HG03159 (cell line): Measurements from ENCODE around the gene HAUS5.
"Not testable (repeated sequence)": the region's sequence is repeated elsewhere in the genome, so short reads cannot be mapped to it uniquely, and the experiment has no call there.

ENCODE experiments used
- ATAC-seq: cut with Tn5 transposase; IDR thresholded peaks from one replicate; pipeline ENCODE4 v1.9.1; 2021; ENCODE audit warnings: mild to moderate bottlenecking, moderate library complexity; ENCODE audit not compliant: unreplicated experiment

HAUS5 gene

GRCh38 chr19:35612559-35613321 is at the start of gene HAUS5:
Gene HAUS5 (plus strand): TSS chr19:35612735. CDS start chr19:35612795, 60 bp downstream.
- ATAC-seq = peak; percentile 66

DNA sequence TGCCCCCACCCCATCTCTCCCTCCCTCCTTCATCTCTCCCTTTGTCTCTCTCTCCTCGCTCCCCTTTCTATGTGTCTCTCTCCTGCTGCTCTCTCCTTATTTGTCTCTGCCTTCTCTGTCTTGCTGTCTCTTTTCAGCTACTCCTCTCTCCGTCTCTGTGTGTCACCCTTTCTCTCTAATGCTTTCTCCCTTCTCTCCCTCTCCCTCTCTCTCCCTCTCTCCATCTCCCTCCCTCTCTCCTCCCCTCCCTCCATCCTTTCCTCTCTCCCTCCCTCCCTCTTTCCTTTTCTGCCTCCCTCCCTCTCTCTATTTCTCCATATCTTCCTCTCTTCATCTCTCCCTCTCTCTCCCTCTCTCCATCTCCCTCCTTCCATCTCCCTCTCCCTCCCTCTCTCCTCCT is 49.8 kb upstream of the HAUS5 start:
- ATAC-seq = no peak

DNA sequence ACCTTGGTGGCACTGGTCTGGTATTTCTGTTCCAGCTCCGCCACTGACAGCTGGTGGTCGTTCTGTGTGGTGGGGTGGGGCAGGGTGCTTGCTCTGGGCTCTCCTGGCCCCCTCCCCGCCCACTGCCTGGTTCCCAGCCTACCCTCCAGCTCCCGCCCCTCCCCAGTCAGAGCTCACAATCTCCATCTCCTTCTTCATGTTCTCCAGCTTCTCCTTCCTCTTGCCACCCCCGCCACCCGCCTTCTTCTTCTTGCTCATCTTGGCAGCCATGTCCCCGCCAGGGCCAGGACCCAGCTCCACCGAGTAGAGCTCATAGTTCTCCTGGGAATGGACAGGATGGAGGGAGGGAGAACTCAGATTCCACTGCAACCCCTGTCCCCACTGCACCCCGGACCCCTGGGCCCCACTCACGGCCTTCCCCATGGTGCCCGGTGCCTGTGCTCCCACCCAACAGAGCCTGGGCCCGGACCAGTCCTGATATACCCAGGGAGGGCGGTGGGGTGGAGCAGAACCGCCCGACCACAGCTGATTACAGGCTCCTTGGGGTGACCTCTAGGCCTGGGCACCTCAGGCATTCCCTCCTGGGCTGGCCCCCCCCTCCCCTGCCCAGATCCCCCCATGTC is 49.2 kb upstream of the HAUS5 start, which contains the start of gene ATP4A:
Gene ATP4A, minus strand, starts transcription at position 452 of the 623 bp plus-strand sequence. Its CDS starts 29 bp downstream, at position 423.
- no peak for ATAC-seq

DNA sequence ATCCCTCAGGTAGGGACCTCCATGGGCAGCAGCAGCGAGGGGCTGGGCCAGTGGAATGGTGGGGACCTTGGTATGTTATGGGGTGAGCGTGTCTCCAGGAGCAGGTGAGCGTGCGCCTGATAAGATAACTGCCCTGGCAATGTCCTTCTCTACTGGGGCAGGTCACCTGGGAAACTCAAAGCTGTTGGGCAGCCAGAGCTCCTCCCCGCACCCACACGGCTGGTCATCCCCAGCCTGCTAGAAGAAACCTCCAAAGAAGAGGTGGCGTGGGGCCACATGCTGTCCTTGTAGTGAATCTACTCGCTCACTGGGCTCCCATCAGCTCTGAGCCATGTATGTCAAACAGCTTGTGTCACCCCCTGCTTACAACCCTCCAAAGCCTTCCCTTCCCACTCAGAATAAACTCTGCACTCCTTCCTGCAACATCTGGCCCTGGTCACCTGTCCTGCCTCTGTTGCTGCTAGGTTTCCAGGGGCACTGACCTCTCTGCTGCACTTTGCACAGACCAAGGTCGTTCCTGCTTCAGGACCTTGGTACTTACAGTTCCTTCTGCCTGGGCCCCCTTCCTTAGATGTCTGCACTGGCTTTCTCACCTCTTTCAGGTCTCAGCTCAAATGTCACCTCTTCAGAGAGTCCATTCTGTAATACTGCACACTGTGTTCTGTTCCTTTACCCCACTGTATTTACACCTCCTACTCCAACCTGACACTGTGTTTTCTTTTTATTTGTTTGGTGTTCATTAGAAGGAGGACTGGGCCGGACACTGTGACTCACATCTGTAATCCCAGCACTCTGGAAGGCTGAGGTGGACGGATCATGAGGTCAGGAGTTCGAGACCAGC is 47.3 kb upstream of the HAUS5 start:
- ATAC-seq = no peak

GRCh38 chr19:35566738-35567137 is 45.8 kb upstream of the HAUS5 start:
- no peak for ATAC-seq

DNA sequence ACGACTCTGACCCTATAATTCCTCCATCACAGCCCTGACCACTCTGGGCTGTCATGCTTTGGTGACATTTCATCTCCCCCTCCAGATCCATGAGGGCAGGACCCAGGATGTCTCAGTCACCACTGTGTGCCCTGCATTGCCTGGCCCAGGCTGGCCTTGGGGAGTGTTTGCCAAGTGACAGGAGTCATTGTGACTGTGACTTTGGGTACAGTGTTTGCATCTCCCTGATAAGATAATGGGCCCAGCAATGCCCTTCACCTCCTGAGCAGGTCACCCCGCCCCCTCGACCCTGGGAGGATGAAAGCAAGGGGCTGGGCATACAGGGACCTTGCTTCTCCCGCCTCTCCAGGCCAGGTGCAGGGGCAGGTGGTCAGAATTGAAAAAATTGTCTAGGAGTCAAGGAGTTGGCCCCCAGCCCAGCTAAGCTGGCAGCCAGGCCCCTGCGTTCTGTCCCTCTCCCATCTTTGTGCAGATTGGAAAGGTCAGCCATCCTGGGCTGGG is 43.2 kb upstream of the HAUS5 start:
- ATAC-seq = no peak

- no peak for ATAC-seq
Observed at GRCh38 chr19:35571406-35571965, 41.0 kb upstream of the HAUS5 start.

DNA sequence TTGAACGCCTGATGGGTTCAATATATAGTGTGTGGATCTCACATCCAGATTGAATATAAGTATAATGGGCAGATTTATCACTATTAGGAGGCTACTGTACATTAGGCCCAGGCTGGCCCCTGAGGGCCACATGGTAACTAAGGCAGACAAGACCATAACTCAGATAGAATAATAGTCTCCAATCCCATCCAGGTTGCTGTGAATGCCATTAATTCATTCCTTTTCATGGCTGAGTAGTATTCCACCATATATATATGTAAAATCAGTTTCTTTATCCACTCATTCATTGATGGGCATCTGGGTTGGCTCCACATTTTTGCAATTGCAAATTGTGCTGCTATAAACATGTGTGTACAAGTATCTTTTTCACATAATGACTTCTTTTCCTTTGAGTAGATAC is 34.6 kb upstream of the HAUS5 start:
- ATAC-seq = no peak

DNA sequence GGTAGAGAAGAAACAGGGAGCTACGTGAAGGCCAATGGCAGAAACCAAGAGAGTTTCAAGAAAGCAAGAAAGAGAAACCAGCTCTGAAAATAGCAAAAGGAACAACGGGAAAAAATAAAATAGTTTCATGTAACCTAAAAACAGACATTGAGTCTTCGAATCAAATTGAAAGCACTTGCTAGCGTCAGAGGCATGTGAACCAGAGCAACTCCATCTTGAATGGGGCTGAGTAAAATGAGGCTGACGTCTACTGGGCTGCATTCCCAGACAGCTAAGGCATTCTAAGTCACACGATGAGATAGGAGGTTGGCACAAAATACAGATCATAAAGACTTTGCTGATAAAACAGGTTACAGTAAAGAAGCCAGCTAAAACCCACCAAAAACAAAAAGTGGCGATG is 33.8 kb upstream of the HAUS5 start:
- ATAC-seq = no peak

DNA sequence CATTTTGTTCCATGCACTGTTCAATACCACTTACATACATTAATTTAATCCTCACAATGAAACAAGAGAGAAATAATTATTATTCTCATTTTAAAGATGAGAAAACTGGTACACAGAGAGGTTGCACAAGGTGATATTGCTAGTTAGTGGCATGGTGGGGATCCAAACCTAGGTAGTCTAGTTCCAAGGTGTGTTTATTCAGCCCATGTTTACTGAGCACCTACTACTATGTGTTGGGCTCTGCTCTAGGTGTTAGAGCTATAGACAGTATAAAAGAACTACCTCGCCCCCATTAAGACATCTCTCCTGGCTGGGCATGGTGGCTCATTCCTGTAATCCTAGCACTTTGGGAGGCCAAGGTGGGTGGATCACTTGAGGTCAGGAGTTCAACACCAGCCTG is 29.8 kb upstream of the HAUS5 start:
- ATAC-seq = no peak

DNA sequence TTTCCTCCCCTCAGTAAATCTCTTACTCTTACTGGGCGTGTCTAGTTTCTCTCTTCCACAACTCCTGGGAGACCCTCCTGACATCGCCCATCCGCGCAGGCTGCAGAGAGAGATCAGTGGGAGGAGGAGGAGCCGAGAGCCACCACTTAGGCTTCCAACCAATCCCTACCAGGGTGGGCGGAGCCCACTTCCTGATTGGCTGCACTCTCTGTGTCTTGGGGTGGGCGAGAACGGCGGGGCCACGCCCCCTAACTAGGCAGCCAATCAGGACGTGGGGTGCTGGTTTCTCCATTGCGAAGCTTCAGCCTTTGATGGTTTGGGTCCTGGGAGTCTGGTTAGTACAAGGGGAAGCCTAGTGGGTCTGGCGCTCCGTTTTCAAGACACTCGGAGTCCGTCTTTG is 26.7 kb upstream of the HAUS5 start, which contains the start of gene PMIS2:
Gene PMIS2, plus strand, starts transcription at position 326 of the 400 bp plus-strand sequence. CDS start 87 bp downstream, outside the sequence.
- no peak for ATAC-seq

DNA sequence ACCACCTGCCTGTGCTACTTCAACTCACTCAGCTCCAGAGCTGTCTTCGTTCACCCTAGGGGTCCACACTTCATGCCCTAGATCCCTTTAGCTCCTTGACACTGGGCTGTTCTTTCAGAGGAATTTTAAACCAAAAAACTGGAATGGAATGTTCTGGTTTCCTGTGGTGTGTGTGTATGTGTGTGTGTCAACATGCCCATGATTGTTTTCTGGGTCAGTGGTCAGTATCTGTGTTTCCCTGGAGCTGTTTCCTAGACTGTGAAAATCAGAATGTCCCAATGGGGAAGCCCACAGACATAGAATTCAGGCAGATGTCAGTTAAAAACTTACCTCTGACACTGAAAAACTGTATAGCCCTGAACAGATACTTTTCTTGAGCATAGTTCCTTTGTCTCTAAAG is 25.2 kb upstream of the HAUS5 start:
- ATAC-seq = no peak

GRCh38 chr19:35590875-35591274 is 21.7 kb upstream of the HAUS5 start:
- no peak for ATAC-seq

DNA sequence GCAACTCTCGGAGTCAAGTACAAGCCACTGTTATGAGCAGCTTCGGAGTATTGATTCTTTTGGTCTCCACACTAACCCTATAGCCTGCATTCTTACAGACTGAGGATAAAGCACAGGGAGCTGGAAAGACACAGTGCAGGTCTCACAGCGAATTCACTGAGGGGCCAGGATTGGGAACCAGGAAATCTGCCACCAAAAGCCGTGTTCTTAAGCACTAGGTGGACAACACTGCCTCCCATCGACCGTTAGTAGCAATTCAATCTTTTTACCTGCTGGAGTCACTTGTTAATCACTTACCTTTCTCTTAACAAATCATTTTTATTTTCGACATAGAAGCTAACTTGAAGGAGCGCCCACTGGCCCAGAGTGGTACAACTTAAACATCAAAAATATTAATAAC is 20.3 kb upstream of the HAUS5 start:
- no peak for ATAC-seq

DNA sequence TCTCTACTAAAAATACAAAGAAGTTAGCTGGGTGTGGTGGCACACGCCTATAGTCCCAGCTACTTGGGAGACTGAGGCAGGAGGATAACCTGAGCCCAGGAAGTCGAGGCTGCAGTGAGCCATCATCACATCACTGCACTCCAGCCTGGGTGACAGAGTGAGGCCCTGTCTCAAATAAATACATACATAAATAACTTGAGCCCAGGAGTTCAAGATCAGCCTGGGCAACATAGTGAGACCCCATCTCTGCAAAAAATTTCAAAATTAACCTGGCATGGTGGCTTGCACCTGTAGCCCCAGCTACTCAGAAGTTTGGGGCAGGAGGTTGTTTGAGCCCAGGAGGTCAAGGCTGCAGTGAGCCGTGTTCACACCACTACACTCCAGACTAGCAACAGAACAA is 17.5 kb upstream of the HAUS5 start:
- not testable (repeated sequence) for ATAC-seq

DNA sequence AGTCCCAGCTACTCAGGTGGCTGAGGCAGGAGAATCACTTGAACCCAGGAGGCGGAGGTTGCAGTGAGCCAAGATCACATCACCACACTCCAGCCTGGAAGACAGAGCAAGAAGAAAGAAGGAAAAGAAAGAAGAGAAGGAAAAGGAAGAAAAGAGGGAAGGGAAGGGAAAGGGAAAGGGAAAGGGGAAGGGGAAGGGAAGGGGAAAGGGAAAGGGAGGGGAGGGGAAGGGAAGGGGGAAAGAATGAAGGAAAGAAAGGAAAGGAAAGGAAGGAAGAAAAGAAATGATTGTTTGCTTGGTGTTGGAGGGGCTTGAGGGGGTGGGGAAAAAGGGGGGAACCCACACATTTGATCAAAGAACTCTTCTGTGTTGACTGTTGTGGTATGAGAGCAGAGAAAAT is 16.6 kb upstream of the HAUS5 start:
- ATAC-seq = no peak

GRCh38 chr19:35596366-35596999 is 16.1 kb upstream of the HAUS5 start:
- no peak for ATAC-seq

DNA sequence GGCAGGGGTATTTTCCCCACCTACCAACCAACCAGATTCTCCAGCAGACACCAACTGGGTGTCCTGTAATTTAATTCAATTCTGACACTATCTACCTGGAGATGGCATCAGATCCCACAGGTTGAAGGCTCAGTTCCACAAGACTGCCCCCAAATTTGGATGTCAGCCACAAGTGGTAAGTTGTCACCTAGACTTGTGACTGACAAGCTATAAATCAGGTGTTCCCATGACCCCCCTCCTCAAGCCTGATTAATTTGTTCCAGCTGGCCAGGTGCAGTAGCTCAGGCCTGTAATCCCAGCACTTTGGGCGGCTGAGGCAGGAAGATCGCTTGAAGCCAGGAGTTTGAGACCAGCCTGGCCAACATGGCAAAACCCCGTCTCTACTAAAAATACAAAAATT is 10.6 kb upstream of the HAUS5 start:
- ATAC-seq = no peak

- not testable (repeated sequence) for ATAC-seq
Observed at GRCh38 chr19:35604436-35604835, 8.1 kb upstream of the HAUS5 start.

- ATAC-seq = not testable (repeated sequence)
Observed at GRCh38 chr19:35607170-35607569, 5.4 kb upstream of the HAUS5 start.
